Neural cell (in vitro differentiated cells): Measurements from ENCODE around the gene C2CD2L. TPM values are rescaled to one million over a fixed set of nuclear protein-coding genes. Genes with fewer than 3 reads are reported as not detected.

Experiments used
- H2AFZ ChIP-seq: fragments of 200-600, 300-800 bp; sonication (generic), shearing (Covaris generic); 2 replicates; pipeline ENCODE4 v1.6.0; 2014; ENCODE audit warnings: low read depth, mild to moderate bottlenecking, antibody characterized with exemption, low read length, moderate library complexity
- H3F3A ChIP-seq: fragments of 200-600 bp; shearing (Covaris generic); 2 replicates; pipeline ENCODE4 v1.6.1; 2016; ENCODE audit warnings: mild to moderate bottlenecking, moderate library complexity, mixed read lengths, antibody characterized with exemption, low read length; ENCODE audit not compliant: insufficient read depth, poor library complexity, severe bottlenecking
- H3K27ac ChIP-seq: fragments of 200-600, 300-800 bp; sonication (generic), shearing (Covaris generic); 2 replicates; pipeline ENCODE4 v1.5.1; 2014; ENCODE audit warnings: mild to moderate bottlenecking, low read length, moderate library complexity
- H3K27me3 ChIP-seq: fragments of 300-800, 200-600 bp; sonication (generic), shearing (Covaris generic); 2 replicates; pipeline ENCODE4 v1.6.0; 2014; ENCODE audit warnings: mild to moderate bottlenecking, low read depth, low read length, moderate library complexity; ENCODE audit not compliant: insufficient read depth
- H3K36me3 ChIP-seq: fragments of 300-800, 200-600 bp; sonication (generic), shearing (Covaris generic); 2 replicates; pipeline ENCODE4 v1.5.1; 2014; ENCODE audit warnings: mild to moderate bottlenecking, antibody characterized with exemption, low read length, moderate library complexity; ENCODE audit not compliant: insufficient read depth
- H3K4me2 ChIP-seq: fragments of 300-800, 200-600 bp; sonication (generic), shearing (Covaris generic); 2 replicates; pipeline ENCODE4 v1.6.0; 2014; ENCODE audit warnings: mild to moderate bottlenecking, low read length
- H3K4me3 ChIP-seq: fragments of 300-800, 200-600 bp; sonication (generic), shearing (Covaris generic); 2 replicates; pipeline ENCODE4 v1.5.1; 2014; ENCODE audit warnings: mild to moderate bottlenecking, low read length, moderate library complexity
- H3K79me2 ChIP-seq: fragments of 200-600 bp; shearing (Covaris generic); replicated peaks from 2 replicates; pipeline ENCODE4 v1.6.0; 2014; ENCODE audit warnings: mild to moderate bottlenecking, low read length, moderate library complexity; ENCODE audit not compliant: insufficient read depth
- H3K9ac ChIP-seq: fragments of 300-800, 200-600 bp; sonication (generic), shearing (Covaris generic); 2 replicates; pipeline ENCODE4 v1.6.1; 2016; ENCODE audit warnings: mild to moderate bottlenecking, low read length, mixed read lengths
- H3K9me2 ChIP-seq: fragments of 200-600 bp; shearing (Covaris generic); 2 replicates; pipeline ENCODE4 v1.6.1; 2016; ENCODE audit warnings: mild to moderate bottlenecking, low read length, mixed read lengths; ENCODE audit not compliant: insufficient read depth
- H3K9me3 ChIP-seq: fragments of 200-600, 300-800 bp; sonication (generic), shearing (Covaris generic); 2 replicates; pipeline ENCODE4 v1.6.1; 2016; ENCODE audit warnings: mild to moderate bottlenecking, mixed run types, low read length, moderate library complexity, mixed read lengths
- H4K20me1 ChIP-seq: fragments of 200-600 bp; shearing (Covaris generic); 2 replicates; pipeline ENCODE4 v1.6.1; 2016; ENCODE audit warnings: mild to moderate bottlenecking, mixed run types; ENCODE audit not compliant: insufficient read depth
- CTCF ChIP-seq: fragments of 450-650 bp; IDR thresholded peaks from 2 replicates; pipeline ENCODE4 v1.5.1; 2014; ENCODE audit warnings: antibody characterized with exemption, mild to moderate bottlenecking, moderate library complexity; ENCODE audit not compliant: poor library complexity, severe bottlenecking
- EP300 ChIP-seq: fragments of 450-650 bp; conservative IDR thresholded peaks from 2 replicates; pipeline ENCODE4 v1.6.1; 2014; ENCODE audit warnings: antibody characterized with exemption, mild to moderate bottlenecking, moderate library complexity; ENCODE audit not compliant: poor library complexity, severe bottlenecking
- EZH2 ChIP-seq: fragments of 200-600, 300-800 bp; shearing (Covaris generic), sonication (generic); IDR thresholded peaks from 2 replicates; pipeline ENCODE4 v1.6.1; 2014; ENCODE audit warnings: antibody characterized with exemption, low read length, borderline replicate concordance, mild to moderate bottlenecking; ENCODE audit not compliant: insufficient read depth, poor library complexity, severe bottlenecking
- MXI1 ChIP-seq: fragments of 450-650 bp; conservative IDR thresholded peaks from 2 replicates; pipeline ENCODE4 v1.6.1; 2014; ENCODE audit warnings: antibody characterized with exemption, mild to moderate bottlenecking; ENCODE audit not compliant: poor library complexity, severe bottlenecking
- POLR2AphosphoS5 ChIP-seq: IDR thresholded peaks from 2 replicates; pipeline ENCODE4 v1.6.1; 2012
- RAD21 ChIP-seq: fragments of 450-650 bp; conservative IDR thresholded peaks from 2 replicates; pipeline ENCODE4 v1.6.1; 2014; ENCODE audit warnings: antibody characterized with exemption, mild to moderate bottlenecking, moderate library complexity
- SMC3 ChIP-seq: fragments of 450-650 bp; conservative IDR thresholded peaks from 2 replicates; pipeline ENCODE4 v1.6.1; 2014; ENCODE audit warnings: antibody characterized with exemption, mild to moderate bottlenecking, moderate library complexity; ENCODE audit not compliant: poor library complexity
- TAF1 ChIP-seq: IDR thresholded peaks from 2 replicates; pipeline ENCODE4 v1.6.1; 2012; ENCODE audit warnings: low read depth
- polyA plus RNA-seq: library from polyadenylated mRNA; depleted of rRNA; stranded (reverse); fragments of >200 nt; gene quantifications from 2 replicates; pipeline ENCODE4 v1.2.3, GENCODE V29; 2014
- TF ChIP-seq, protein P1 (sequence below): IDR thresholded peaks from 2 replicates; pipeline ENCODE4 v1.6.1; 2012; ENCODE audit warnings: borderline replicate concordance

Gene C2CD2L
- polyA plus RNA-seq, 1 donor from 2014 or later, result 13.6 TPM

DNA sequence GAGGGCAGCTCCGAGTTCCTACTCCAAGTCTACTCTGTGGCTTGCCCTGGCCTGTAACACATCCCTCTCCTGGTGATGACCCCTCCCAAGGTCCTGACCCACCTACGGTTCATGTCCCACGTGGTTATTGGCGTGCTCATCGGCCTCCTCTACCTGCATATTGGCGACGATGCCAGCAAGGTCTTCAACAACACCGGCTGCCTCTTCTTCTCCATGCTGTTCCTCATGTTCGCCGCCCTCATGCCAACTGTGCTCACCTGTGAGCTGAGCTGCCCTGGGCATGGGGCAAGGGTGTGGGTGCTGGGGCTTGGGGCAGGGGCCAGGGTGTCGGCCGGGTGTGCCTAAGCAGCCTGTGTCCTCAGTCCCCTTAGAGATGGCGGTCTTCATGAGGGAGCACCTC lies 51.3 kb downstream of the C2CD2L start:
- TF ChIP-seq TAF1 (no peak), POLR2AphosphoS5 (no peak), CTCF (no peak), MXI1 (no peak), RAD21 (no peak), SMC3 (no peak), EZH2 (no peak), EP300 (no peak)
- TF ChIP-seq, protein P1, sequence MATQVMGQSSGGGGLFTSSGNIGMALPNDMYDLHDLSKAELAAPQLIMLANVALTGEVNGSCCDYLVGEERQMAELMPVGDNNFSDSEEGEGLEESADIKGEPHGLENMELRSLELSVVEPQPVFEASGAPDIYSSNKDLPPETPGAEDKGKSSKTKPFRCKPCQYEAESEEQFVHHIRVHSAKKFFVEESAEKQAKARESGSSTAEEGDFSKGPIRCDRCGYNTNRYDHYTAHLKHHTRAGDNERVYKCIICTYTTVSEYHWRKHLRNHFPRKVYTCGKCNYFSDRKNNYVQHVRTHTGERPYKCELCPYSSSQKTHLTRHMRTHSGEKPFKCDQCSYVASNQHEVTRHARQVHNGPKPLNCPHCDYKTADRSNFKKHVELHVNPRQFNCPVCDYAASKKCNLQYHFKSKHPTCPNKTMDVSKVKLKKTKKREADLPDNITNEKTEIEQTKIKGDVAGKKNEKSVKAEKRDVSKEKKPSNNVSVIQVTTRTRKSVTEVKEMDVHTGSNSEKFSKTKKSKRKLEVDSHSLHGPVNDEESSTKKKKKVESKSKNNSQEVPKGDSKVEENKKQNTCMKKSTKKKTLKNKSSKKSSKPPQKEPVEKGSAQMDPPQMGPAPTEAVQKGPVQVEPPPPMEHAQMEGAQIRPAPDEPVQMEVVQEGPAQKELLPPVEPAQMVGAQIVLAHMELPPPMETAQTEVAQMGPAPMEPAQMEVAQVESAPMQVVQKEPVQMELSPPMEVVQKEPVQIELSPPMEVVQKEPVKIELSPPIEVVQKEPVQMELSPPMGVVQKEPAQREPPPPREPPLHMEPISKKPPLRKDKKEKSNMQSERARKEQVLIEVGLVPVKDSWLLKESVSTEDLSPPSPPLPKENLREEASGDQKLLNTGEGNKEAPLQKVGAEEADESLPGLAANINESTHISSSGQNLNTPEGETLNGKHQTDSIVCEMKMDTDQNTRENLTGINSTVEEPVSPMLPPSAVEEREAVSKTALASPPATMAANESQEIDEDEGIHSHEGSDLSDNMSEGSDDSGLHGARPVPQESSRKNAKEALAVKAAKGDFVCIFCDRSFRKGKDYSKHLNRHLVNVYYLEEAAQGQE, result no peak

DNA sequence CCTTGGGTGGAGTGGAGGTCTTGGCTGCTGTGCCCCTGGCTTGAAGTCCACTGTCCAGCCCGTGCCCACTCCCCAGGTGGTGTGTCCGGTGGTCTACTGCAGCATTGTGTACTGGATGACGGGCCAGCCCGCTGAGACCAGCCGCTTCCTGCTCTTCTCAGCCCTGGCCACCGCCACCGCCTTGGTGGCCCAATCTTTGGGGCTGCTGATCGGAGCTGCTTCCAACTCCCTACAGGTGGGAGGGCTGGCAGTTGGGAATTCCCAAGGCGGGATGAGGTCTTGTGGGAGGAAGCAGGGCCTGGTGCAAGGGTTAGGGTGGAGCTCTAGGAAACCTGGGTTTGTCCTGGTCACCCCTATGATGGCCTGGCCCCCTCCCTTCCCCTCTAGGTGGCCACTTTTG lies 53.0 kb downstream of the C2CD2L start:
- no peak overlapping the region for H3K4me2 ChIP-seq
- H3K9me3 ChIP-seq, result no peaks in the 10 kb centered on the region
- H3F3A ChIP-seq, result no peaks in the 10 kb centered on the region
- no peak overlapping the region for H2AFZ ChIP-seq
- no peak overlapping the region for H3K4me3 ChIP-seq
- H4K20me1 ChIP-seq, result no peaks in the 10 kb centered on the region
- H3K79me2 ChIP-seq, result no peaks in the 10 kb centered on the region
- H3K27me3 ChIP-seq, result no peaks in the 10 kb centered on the region
- H3K36me3 ChIP-seq, result no peaks in the 10 kb centered on the region
- no peak for TF ChIP-seq TAF1
- TF ChIP-seq EZH2, result no peak
- no peak for TF ChIP-seq CTCF
- TF ChIP-seq, protein P1, result no peak
- TF ChIP-seq SMC3, result no peak
- no peak for TF ChIP-seq EP300
- TF ChIP-seq MXI1, result no peak
- TF ChIP-seq POLR2AphosphoS5, result no peak
- TF ChIP-seq RAD21, result no peak
- H3K27ac ChIP-seq, result no peak overlapping the region
- H3K9me2 ChIP-seq, result no peaks in the 10 kb centered on the region
- no peak overlapping the region for H3K9ac ChIP-seq

More for the DNA sequence above, 51.3 kb downstream of the C2CD2L start:
- H3K9me3 ChIP-seq, result no peaks in the 10 kb centered on the region
- no peak overlapping the region for H3K4me2 ChIP-seq
- no peak overlapping the region for H3K27ac ChIP-seq
- no peaks in the 10 kb centered on the region for H3K36me3 ChIP-seq
- no peak overlapping the region for H3K4me3 ChIP-seq
- no peaks in the 10 kb centered on the region for H3K79me2 ChIP-seq
- H3F3A ChIP-seq, result no peaks in the 10 kb centered on the region
- H2AFZ ChIP-seq, result no peak overlapping the region
- no peaks in the 10 kb centered on the region for H4K20me1 ChIP-seq
- no peak overlapping the region for H3K9ac ChIP-seq
- no peaks in the 10 kb centered on the region for H3K9me2 ChIP-seq
- no peaks in the 10 kb centered on the region for H3K27me3 ChIP-seq
